Activated T-cell treated with anti-CD3 and anti-CD28 coated beads, Interleukin-2, amount 50 U/mL, for 48 hours (primary cell): ENCODE data around the gene ECI1.
A peak's percentile ranks its signal among the peaks of the same experiment; 100 is the strongest.

Experiments used
- DNase-seq, 2 experiments: peaks; one replicate each; pipeline ENCODE4 v3.0.0-alpha.2; 2020

ECI1 gene

GRCh38 chr16:2251296-2252111 lies at the start of gene ECI1:
TSS of gene ECI1 (minus strand) at chr16:2251587. CDS start at chr16:2251566, 21 bp downstream.
- DNase-seq = peak; percentile 90 to 93

- no peak for DNase-seq
Observed at GRCh38 chr16:2299915-2300192, 48.5 kb upstream of the ECI1 start.

GRCh38 chr16:2299121-2299914 lies 47.9 kb upstream of the ECI1 start:
- no peak for DNase-seq

GRCh38 chr16:2298621-2299020 lies 47.2 kb upstream of the ECI1 start:
- DNase-seq = no peak

- DNase-seq = no peak
Observed at GRCh38 chr16:2297506-2297860, 46.1 kb upstream of the ECI1 start.

- DNase-seq = peak; percentile 37 to 41
Observed at GRCh38 chr16:2296661-2297505, 45.5 kb upstream of the ECI1 start.

- DNase-seq = no peak
Observed at GRCh38 chr16:2295056-2295798, 43.8 kb upstream of the ECI1 start.

GRCh38 chr16:2292221-2292620 lies 40.8 kb upstream of the ECI1 start:
- DNase-seq = no peak

GRCh38 chr16:2289282-2289681 lies 37.9 kb upstream of the ECI1 start:
- DNase-seq = no peak

- no peak for DNase-seq
Observed at GRCh38 chr16:2288726-2289125, 37.3 kb upstream of the ECI1 start.

- no peak for DNase-seq
Observed at GRCh38 chr16:2287916-2288547, 36.6 kb upstream of the ECI1 start.

- no peak for DNase-seq
Observed at GRCh38 chr16:2286550-2286949, 35.2 kb upstream of the ECI1 start.

- DNase-seq = no peak
Observed at GRCh38 chr16:2285731-2286191, 34.4 kb upstream of the ECI1 start.

GRCh38 chr16:2284797-2285576 lies 33.6 kb upstream of the ECI1 start:
- DNase-seq = no peak

GRCh38 chr16:2284001-2284770 lies 32.8 kb upstream of the ECI1 start:
- no peak for DNase-seq

- DNase-seq = no peak
Observed at GRCh38 chr16:2282866-2283555, 31.6 kb upstream of the ECI1 start.

GRCh38 chr16:2282262-2282661 lies 30.9 kb upstream of the ECI1 start:
- DNase-seq = no peak

GRCh38 chr16:2280981-2281542 lies 29.7 kb upstream of the ECI1 start:
- DNase-seq = no peak

GRCh38 chr16:2280461-2280860 lies 29.1 kb upstream of the ECI1 start:
- no peak for DNase-seq
